ENCODE measurements around the gene CEACAM5. TPM values are rescaled to one million over a fixed set of nuclear protein-coding genes. Genes with fewer than 3 reads are reported as not detected.

CEACAM5 gene
- not detected in 2 replicates for total RNA-seq

GRCh38 chr19:41708481-41708880 lies at the start of gene CEACAM5:
CEACAM5 (plus strand) TSS chr19:41708626; CDS start chr19:41708732, 106 bp downstream.

DNA sequence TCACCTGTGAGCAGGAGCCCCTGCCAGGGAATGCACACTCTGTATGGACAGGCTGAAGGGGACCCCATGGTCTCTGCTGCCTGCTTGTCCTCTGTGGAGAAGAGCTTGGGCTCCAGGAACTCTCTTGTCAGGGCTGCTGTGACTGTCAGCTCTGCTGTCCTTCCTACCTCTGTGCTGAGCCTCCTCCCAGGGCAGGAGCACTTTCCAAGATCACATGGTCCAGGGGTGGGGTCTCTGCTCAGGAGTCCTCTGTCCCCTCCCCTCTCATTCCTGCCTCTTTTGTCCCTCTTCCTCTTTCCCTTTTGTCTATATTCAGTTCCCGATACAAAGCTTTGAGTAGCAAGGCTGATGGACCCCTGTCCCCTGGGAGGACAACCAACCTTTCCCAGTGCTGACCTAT lies 20.3 kb upstream of the CEACAM5 start, which contains the start of gene CEACAM7:
Gene CEACAM7 (minus strand): TSS at position 173 of the 400 bp plus-strand sequence. CDS start 105 bp downstream, at position 68.

DNA sequence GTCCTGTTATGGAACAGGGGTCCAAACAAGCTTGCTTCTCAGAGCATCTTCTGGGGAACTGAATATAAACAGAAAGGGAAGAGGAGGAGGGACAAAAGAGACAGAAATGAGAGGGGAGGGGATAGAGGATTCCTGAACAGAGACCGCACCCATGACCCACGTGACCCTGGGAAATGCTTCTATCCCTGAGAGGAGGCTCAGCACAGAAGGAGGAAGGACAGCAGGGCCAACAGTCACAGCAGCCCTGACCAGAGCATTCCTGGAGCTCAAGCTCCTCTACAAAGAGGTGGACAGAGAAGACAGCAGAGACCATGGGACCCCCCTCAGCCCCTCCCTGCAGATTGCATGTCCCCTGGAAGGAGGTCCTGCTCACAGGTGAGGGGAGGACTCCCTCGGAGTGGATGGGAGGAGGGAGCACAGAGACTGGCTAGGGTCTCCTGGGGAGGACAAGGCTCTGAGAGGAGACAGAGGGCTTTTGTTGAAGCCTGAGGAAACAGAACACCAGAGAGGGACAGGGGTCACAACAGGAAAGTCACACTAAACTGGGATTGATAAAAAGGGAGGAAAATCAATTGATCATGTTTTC lies 47.0 kb downstream of the CEACAM5 start, which contains the start of gene CEACAM6:
Gene CEACAM6 (plus strand): TSS at position 203 of the 586 bp plus-strand sequence. CDS start 109 bp downstream, at position 312.

Other genes starting within 250 kb of the CEACAM5 start
- gene CEACAM21, start 132.5 kb upstream of the CEACAM5 start, total RNA-seq: 2.3 and 6.6 TPM in 2 replicates
- gene CEACAM4, start 81.6 kb upstream of the CEACAM5 start, total RNA-seq: not detected in 2 replicates
- 0.57 TPM in 1 of 2 replicates, not detected in the other for gene CEACAM7, start 20.4 kb upstream of the CEACAM5 start, total RNA-seq
- not detected in 2 replicates for gene CEACAM6, start 46.9 kb downstream of the CEACAM5 start, total RNA-seq
- not detected in 2 replicates for gene CEACAM3, start 88.0 kb downstream of the CEACAM5 start, total RNA-seq
- not detected in 2 replicates for gene LYPD4, start 136.1 kb downstream of the CEACAM5 start, total RNA-seq
- gene DMRTC2, start 136.4 kb downstream of the CEACAM5 start, total RNA-seq: not detected in 2 replicates
- 1,287 and 1,298 TPM in 2 replicates for gene RPS19, start 151.6 kb downstream of the CEACAM5 start, total RNA-seq
- gene CD79A, start 168.7 kb downstream of the CEACAM5 start, total RNA-seq: not detected in 2 replicates
- gene ARHGEF1, start 174.6 kb downstream of the CEACAM5 start, total RNA-seq: 42.9 and 43.9 TPM in 2 replicates
- not detected in 2 replicates for gene ERFL, start 219.8 kb downstream of the CEACAM5 start, total RNA-seq